22Rv1 (cell line): Measurements from ENCODE around the gene PPM1K.
"Not testable (repeated sequence)": the region's sequence is repeated elsewhere in the genome, so short reads cannot be mapped to it uniquely, and the experiment has no call there.

Experiments used
- ZFX ChIP-seq: fragments of 450-650 bp; IDR thresholded peaks from 2 replicates; pipeline ENCODE4 v1.6.1; 2017; ENCODE audit warnings: antibody characterized with exemption, borderline replicate concordance
- TF ChIP-seq, protein P1 (sequence below): fragments of 450-650 bp; IDR thresholded peaks from 2 replicates; pipeline ENCODE4 v1.5.1; 2017; ENCODE audit warnings: mild to moderate bottlenecking

GRCh38 chr4:88313088-88313624 is 28.8 kb upstream of the PPM1K start:
- TF ChIP-seq, protein P1, sequence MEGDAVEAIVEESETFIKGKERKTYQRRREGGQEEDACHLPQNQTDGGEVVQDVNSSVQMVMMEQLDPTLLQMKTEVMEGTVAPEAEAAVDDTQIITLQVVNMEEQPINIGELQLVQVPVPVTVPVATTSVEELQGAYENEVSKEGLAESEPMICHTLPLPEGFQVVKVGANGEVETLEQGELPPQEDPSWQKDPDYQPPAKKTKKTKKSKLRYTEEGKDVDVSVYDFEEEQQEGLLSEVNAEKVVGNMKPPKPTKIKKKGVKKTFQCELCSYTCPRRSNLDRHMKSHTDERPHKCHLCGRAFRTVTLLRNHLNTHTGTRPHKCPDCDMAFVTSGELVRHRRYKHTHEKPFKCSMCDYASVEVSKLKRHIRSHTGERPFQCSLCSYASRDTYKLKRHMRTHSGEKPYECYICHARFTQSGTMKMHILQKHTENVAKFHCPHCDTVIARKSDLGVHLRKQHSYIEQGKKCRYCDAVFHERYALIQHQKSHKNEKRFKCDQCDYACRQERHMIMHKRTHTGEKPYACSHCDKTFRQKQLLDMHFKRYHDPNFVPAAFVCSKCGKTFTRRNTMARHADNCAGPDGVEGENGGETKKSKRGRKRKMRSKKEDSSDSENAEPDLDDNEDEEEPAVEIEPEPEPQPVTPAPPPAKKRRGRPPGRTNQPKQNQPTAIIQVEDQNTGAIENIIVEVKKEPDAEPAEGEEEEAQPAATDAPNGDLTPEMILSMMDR: not testable (repeated sequence)
- TF ChIP-seq ZFX: not testable (repeated sequence)
